Stromal cell of bone marrow (primary cell): ENCODE data around the gene HOXA6.

Experiments used
- DNase-seq: peaks from one replicate; pipeline ENCODE4 v3.0.0-alpha.2; 2012; ENCODE audit warnings: low read depth

The HOXA6 gene

GRCh38 chr7:27121684-27122076 is 25.9 kb downstream of the HOXA6 start:
- DNase-seq: no peak

- DNase-seq: no peak
Measured at GRCh38 chr7:27119412-27119911, 28.1 kb downstream of the HOXA6 start.

DNA sequence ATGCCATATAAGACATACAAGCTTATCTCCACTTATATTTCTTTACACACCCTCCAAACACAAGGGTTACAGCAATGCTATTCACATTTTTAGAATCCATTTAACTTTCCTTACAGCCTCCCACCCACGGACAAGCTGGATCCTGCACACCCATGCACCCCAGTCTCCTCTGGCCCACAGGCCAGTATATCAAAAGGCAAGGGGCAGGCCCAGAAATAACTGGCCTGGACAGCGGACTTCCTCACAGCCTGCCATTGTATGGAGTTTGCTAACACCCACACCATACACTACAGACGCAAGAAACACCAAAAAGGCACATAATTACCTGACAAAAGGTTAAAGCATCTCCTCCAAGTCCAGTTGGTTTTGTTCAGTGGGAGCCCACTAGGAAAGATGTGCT is 29.0 kb downstream of the HOXA6 start:
- DNase-seq: no peak

GRCh38 chr7:27117887-27118491 is 29.6 kb downstream of the HOXA6 start:
- DNase-seq: no peak

DNA sequence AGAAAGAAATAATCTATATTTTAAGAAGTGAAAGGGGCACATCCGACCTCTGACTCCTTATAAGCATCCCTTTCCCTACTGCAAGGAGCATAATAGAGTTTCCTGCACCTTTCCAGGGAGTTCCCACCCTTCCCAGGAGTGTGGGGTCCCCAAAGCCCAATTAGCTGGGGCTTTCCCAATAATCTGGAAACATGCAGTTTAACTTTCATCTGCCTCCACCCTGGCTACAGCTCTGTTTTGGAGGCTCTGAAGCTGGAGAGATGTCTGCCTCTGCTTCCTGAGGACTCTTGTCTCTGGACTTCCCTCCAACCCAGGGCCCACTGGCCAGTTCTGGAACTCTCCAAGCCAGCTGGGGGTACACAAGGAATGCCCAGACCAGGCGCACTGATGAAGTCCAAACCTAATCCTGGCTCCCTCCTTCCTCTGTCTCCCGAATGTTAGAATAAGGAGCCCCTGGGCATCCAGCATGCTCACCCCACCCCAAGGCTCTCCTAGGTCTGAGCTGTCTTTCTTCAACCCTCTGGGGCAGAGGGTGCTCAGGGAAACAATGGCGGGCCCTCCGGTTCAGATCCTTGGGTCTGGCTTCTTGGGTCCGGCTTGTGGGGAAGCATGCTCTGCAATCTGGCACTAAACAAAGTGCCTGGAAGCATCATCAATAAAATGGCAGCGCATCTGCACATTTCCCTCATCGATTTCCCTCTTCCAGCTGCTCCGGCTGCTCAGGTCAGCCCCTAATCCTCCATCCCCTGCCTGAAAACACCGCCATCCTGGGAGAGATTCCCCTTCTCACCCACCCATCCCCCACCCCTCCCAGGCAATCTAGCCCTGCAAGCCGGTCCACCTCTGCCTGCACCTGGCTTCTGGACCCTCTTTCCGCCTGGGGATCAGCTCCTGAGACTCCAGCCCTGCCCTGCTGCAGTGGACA is 30.4 kb downstream of the HOXA6 start:
- DNase-seq: no peak

GRCh38 chr7:27116031-27116961 is 31.3 kb downstream of the HOXA6 start:
- DNase-seq: no peak

- DNase-seq: no peak
Measured at GRCh38 chr7:27115221-27116026, 32.1 kb downstream of the HOXA6 start.

DNA sequence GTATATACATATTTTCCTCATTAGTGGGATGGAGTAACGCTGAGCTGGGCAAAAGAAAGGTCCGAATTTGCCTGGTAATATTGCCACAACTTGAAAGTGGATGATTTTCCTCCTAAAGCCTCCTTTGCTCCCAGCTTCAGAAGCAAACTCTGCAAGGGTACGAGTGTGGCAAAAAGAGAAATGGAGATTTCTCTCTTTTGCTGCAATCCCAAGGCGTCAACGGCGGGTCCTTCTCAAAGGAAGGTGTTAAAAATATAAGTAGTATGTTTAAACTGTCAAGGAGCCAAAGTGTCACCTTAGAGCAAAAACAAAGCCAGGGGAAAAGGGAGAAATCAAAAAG is 32.7 kb downstream of the HOXA6 start:
- no peak for DNase-seq

- no peak for DNase-seq
Measured at GRCh38 chr7:27113991-27114769, 33.4 kb downstream of the HOXA6 start.

- peak; percentile 68 for DNase-seq
Measured at GRCh38 chr7:27112955-27113949, 34.3 kb downstream of the HOXA6 start.

DNA sequence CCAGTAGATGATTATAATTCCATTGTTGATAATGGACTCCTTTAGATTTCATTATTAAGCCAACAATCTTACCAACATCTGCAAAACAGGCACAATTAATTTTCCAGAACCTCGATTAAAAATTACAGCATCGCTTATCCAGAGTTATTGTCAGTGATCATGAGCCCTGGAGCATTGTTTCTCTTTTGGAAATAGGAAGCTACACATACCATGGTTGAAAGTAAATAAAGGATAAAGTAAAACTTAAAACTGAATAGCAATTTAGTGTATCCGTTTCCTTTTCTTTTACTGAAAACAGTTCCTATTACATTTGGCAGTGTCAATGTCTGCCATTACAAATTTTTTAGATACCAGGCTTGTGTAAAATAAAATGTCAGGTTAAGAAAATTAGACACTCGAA is 35.2 kb downstream of the HOXA6 start:
- DNase-seq: no peak

DNA sequence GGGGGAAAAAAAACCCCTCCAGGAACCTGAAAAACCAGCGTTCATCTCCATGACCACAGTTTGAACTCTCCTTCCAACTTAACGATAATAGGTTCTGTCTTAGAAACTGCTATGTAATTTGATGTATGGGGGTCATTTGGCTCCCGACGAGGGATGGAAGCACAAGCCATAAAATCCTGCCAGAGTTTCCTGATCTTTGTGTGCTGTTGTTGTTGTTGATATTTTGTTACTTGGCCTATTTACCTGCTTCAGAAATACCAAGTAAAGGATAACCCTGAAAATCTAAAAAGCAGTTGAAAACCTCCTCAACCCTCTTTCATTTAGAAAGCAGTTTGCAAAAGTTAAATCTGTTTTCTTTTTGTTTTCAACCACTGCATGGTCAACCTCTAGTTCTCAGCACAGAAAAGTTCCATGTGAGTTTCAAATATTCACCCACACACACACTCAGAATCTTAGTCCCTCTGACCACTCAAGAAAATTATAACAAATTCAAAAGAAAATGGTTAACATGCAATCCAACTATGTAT is 35.8 kb downstream of the HOXA6 start:
- no peak for DNase-seq

DNA sequence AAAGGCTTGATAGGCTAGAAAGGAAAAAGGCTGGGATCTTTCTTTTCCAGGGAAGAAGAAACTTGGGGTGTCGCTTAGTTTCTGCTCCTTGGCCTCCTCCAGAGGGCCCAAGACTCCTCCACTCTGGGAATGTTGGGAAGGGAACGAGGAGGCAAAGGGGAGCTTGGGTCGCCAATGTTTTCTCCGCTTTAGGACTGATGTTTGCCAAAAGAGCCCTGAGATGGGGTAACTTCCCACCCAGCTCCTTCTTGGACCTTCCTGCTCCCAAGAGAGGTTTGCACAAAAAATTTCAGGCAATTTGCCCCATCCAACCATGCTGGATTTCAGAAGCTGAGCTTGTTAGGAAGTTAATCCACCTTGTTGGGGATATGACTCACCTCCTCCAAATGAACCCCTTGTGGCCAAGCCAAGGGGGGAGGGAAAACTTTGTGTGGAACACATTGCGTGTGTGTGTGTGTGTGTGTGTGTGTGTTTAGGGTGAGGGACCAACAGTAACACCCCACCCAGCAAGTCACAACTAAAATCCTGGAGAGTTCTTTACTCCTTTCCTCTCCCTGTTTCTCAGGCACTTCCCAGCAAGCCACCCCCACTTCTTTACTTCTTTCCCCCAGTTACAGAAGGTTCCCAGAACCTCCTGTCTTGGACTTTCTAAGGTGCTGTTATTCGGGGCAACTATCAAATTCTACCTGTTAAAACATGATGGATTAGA is 36.4 kb downstream of the HOXA6 start:
- DNase-seq: peak; percentile 88

- DNase-seq: peak; percentile 73
Measured at GRCh38 chr7:27110186-27111031, 37.2 kb downstream of the HOXA6 start.

DNA sequence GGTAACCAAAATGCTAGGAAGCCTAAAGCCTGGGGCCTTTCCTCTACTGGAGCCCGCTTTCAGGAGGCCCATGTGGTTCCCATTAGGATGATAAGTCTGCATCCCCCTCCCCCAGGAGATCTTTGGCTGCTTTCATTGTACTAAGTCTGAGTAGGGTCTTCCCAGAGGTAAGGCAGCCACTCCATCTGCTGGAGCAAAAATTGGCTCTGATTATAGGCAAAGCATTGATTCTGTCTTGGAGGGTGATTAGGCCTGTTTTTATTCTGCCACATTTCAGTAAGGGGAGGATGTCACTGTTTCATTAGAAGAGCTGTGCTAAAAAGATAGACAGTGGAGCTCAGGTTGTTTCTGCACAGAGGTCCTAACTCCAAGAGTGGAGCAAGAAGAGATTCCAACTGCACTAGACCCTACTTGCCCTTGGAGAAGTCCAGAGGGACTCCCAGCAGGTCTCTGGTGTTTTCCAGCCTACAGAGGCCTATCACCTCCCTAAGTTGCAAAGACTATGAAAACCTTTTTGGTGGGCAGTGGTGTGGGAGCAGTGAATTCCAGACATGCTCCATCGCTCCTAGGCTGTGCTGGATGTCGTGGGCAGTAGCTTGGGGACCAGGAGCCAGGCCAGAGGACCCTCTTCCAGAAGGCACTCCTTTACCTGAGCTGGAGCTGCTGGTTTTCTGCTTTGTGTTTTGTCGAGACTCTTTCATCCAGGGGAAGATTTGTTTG is 37.9 kb downstream of the HOXA6 start:
- DNase-seq: no peak

GRCh38 chr7:27108390-27109127 is 39.0 kb downstream of the HOXA6 start:
- no peak for DNase-seq
